OCI-LY7 (cell line): Measurements from ENCODE around the gene RAB27B. TPM values are rescaled to one million over a fixed set of nuclear protein-coding genes. Genes with fewer than 3 reads are reported as not detected.

ENCODE experiments used
- BruUV-seq: library from RNA; stranded (reverse); fragments of 400-500 nt; replicated peaks from 2 replicates; lab custom pipeline; 2021; lab: Mats Ljungman, UMichigan
- CTCF ChIA-PET: fragments of 300-600 bp; sonication (Branson Sonifier 250); formaldehyde crosslinking; loops from one replicate; lab custom pipeline; 2022; ENCODE audit warnings: antibody characterized with exemption; ENCODE audit not compliant: unreplicated experiment; lab: Charles Lee
- POLR2A ChIA-PET: fragments of 300-600 bp; sonication (Branson Sonifier 250); formaldehyde crosslinking; loops from one replicate; lab custom pipeline; 2022; ENCODE audit warnings: antibody characterized with exemption; lab: Charles Lee
- DNase-seq: peaks from one replicate; pipeline ENCODE4 v3.0.0-alpha.2; 2015; ENCODE audit warnings: low spot score
- H2AFZ ChIP-seq: fragments of 200-600 bp; sonication (generic), shearing (Covaris generic); 2 replicates; pipeline ENCODE4 v1.6.1; 2014; ENCODE audit warnings: mild to moderate bottlenecking, antibody characterized with exemption, low read length, moderate library complexity
- H3K27ac ChIP-seq: fragments of 200-600 bp; sonication (generic); 2 replicates; pipeline ENCODE4 v1.5.1; 2014; ENCODE audit warnings: mixed run types, low read depth, mild to moderate bottlenecking, moderate library complexity, low read length, inconsistent platforms; ENCODE audit not compliant: poor library complexity, severe bottlenecking
- H3K36me3 ChIP-seq: fragments of 200-600 bp; sonication (generic); 2 replicates; pipeline ENCODE4 v1.6.1; 2014; ENCODE audit warnings: mild to moderate bottlenecking, antibody characterized with exemption, low read length, moderate library complexity, mixed read lengths; ENCODE audit not compliant: insufficient read depth
- H3K4me1 ChIP-seq: fragments of 200-600 bp; sonication (generic); 2 replicates; pipeline ENCODE4 v1.5.1; 2014; ENCODE audit warnings: mild to moderate bottlenecking, low read length; ENCODE audit not compliant: insufficient read depth, poor library complexity, severe bottlenecking
- H3K4me2 ChIP-seq: fragments of 200-600 bp; sonication (generic); 2 replicates; pipeline ENCODE4 v1.6.1; 2014; ENCODE audit warnings: mild to moderate bottlenecking, low read length
- H3K4me3 ChIP-seq: fragments of 200-600 bp; sonication (generic); 2 replicates; pipeline ENCODE4 v1.5.1; 2014; ENCODE audit warnings: mild to moderate bottlenecking, low read depth, low read length; ENCODE audit not compliant: poor library complexity, severe bottlenecking
- H3K79me2 ChIP-seq: fragments of 200-600 bp; sonication (generic); 2 replicates; pipeline ENCODE4 v1.6.1; 2016; ENCODE audit warnings: low read depth, mild to moderate bottlenecking, low read length, moderate library complexity, mixed read lengths; ENCODE audit not compliant: insufficient read depth
- H3K9me2 ChIP-seq: fragments of 200-600 bp; sonication (generic); 2 replicates; pipeline ENCODE4 v1.6.1; 2016; ENCODE audit warnings: mild to moderate bottlenecking, low read length, mixed read lengths; ENCODE audit not compliant: insufficient read depth
- H3K9me3 ChIP-seq: fragments of 200-600 bp; sonication (generic); 2 replicates; pipeline ENCODE4 v1.6.1; 2014; ENCODE audit warnings: mild to moderate bottlenecking, mixed run types, low read length, mixed read lengths
- H4K20me1 ChIP-seq: fragments of 200-600 bp; sonication (generic); 2 replicates; pipeline ENCODE4 v1.6.1; 2014; ENCODE audit warnings: mild to moderate bottlenecking, antibody characterized with exemption, low read length, moderate library complexity, mixed read lengths; ENCODE audit not compliant: insufficient read depth
- EZH2phosphoT487 ChIP-seq: fragments of 200-600 bp; sonication (generic); IDR thresholded peaks from 2 replicates; pipeline ENCODE4 v1.6.1; 2018; ENCODE audit warnings: low read depth, borderline replicate concordance, mild to moderate bottlenecking, mixed run types, antibody characterized with exemption, low read length, moderate library complexity, mixed read lengths
- intact Hi-C: fragments of 100-400 bp; cut with micrococcal nuclease; formaldehyde crosslinking; loops from one replicate; pipeline ENCODE4 v1.10.0; 2022; ENCODE audit not compliant: unreplicated experiment
- total RNA-seq, 2 experiments: library from RNA; depleted of rRNA in 1 of 2; stranded (reverse); fragments of >200 nt in 1 of 2; shearing (Covaris generic) in 1 of 2; gene quantifications; 2 replicates each; pipeline ENCODE4 v1.2.3, GENCODE V29; 2014 to 2022
- TF ChIP-seq, protein P1 (sequence below): fragments of 200-600 bp; sonication (generic); conservative IDR thresholded peaks from 2 replicates; pipeline ENCODE4 v1.5.1; 2014; ENCODE audit warnings: mild to moderate bottlenecking, antibody characterized with exemption, low read length, moderate library complexity, mixed read lengths

RAB27B gene
- total RNA-seq, 2 experiments from 2014 or later = not detected

- TF ChIP-seq, protein P1, sequence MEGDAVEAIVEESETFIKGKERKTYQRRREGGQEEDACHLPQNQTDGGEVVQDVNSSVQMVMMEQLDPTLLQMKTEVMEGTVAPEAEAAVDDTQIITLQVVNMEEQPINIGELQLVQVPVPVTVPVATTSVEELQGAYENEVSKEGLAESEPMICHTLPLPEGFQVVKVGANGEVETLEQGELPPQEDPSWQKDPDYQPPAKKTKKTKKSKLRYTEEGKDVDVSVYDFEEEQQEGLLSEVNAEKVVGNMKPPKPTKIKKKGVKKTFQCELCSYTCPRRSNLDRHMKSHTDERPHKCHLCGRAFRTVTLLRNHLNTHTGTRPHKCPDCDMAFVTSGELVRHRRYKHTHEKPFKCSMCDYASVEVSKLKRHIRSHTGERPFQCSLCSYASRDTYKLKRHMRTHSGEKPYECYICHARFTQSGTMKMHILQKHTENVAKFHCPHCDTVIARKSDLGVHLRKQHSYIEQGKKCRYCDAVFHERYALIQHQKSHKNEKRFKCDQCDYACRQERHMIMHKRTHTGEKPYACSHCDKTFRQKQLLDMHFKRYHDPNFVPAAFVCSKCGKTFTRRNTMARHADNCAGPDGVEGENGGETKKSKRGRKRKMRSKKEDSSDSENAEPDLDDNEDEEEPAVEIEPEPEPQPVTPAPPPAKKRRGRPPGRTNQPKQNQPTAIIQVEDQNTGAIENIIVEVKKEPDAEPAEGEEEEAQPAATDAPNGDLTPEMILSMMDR = no peak
- no peak for TF ChIP-seq EZH2phosphoT487
- Histone ChIP-seq H3K9me3 (no peaks in the 10 kb centered on the region), H3K36me3 (no peaks in the 10 kb centered on the region), H3K4me1 (no peaks in the 10 kb centered on the region), H3K4me2 (no peak overlapping the region), H3K79me2 (no peaks in the 10 kb centered on the region), H3K9me2 (no peaks in the 10 kb centered on the region), H3K27ac (no peak overlapping the region), H2AFZ (no peak overlapping the region), H3K4me3 (no peak overlapping the region), H4K20me1 (no peaks in the 10 kb centered on the region)
- no TSS peak for BruUV-seq
- ChIA-PET POLR2A (interaction anchor here (0.5 kb wide), 1 partner anchor 40 kb away, joined by 4 read pairs; no protein-coding TSS in a partner anchor), CTCF (no interaction called here)
- intact Hi-C loops = no loop called here
- no peak for DNase-seq
Observed at GRCh38 chr18:54926593-54927325, 98.5 kb downstream of the RAB27B start.

- CTCF ChIA-PET = no interaction called here
- intact Hi-C loops = no loop called here
- TF ChIP-seq, protein P1 = no peak
- TF ChIP-seq EZH2phosphoT487 = no peak
- Histone ChIP-seq H2AFZ (no peak overlapping the region), H3K4me1 (no peaks in the 10 kb centered on the region), H3K4me2 (no peak overlapping the region), H3K9me3 (no peaks in the 10 kb centered on the region), H3K36me3 (no peaks in the 10 kb centered on the region), H3K27ac (no peak overlapping the region), H3K79me2 (no peaks in the 10 kb centered on the region), H3K4me3 (no peak overlapping the region), H3K9me2 (no peaks in the 10 kb centered on the region), H4K20me1 (no peaks in the 10 kb centered on the region)
- BruUV-seq = no TSS peak
- POLR2A ChIA-PET = no interaction called here
- DNase-seq = no peak
Observed at GRCh38 chr18:54928236-54928635, 100.0 kb downstream of the RAB27B start.

DNA sequence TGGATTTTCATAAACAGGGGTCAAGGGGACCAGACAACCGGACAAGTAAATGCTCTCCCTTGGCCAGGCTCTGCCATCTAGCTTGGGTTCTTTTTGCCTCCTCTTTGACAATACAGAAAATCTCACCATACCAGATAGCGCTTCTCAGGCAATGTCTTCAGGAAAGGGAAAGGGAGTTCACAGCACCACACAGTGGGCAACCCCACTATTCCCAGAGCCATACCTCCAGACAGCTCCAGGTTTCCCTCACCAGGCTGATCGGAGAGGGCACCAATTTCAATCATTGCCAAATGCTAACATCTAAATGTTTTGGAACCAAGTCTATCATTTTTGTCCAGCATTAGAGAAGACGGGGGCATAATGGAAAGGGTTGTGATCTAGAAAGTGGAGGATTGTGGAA is 102.9 kb downstream of the RAB27B start:
- Histone ChIP-seq H3K4me2 (no peak overlapping the region), H3K9me2 (no peaks in the 10 kb centered on the region), H3K9me3 (no peaks in the 10 kb centered on the region), H3K4me3 (no peak overlapping the region), H3K36me3 (no peaks in the 10 kb centered on the region), H3K4me1 (no peaks in the 10 kb centered on the region), H3K27ac (no peak overlapping the region), H4K20me1 (no peaks in the 10 kb centered on the region), H2AFZ (no peak overlapping the region), H3K79me2 (no peaks in the 10 kb centered on the region)
- no TSS peak for BruUV-seq
- TF ChIP-seq, protein P1 = no peak
- TF ChIP-seq EZH2phosphoT487 = no peak
- ChIA-PET POLR2A (no interaction called here), CTCF (no interaction called here)
- no peak for DNase-seq
- intact Hi-C loops = no loop called here
